SK-N-MC (cell line): Measurements from ENCODE around the gene HYAL2.

Source experiments
- EZH2 ChIP-seq: fragments of 200-600 bp; sonication (generic); IDR thresholded peaks from one replicate; pipeline ENCODE4 v1.6.1; 2017; ENCODE audit warnings: antibody characterized with exemption
- FOXP2 ChIP-seq: optimal IDR thresholded peaks from 2 replicates; pipeline ENCODE3; 2011; ENCODE audit warnings: mild to moderate bottlenecking, moderate library complexity; ENCODE audit not compliant: insufficient read depth; ENCODE audit errors: extremely low read length, control extremely low read depth
- POLR2AphosphoS5 ChIP-seq: IDR thresholded peaks from 2 replicates; pipeline ENCODE4 v1.6.1; 2012; ENCODE audit warnings: mild to moderate bottlenecking, low read depth, low read length, borderline replicate concordance

DNA sequence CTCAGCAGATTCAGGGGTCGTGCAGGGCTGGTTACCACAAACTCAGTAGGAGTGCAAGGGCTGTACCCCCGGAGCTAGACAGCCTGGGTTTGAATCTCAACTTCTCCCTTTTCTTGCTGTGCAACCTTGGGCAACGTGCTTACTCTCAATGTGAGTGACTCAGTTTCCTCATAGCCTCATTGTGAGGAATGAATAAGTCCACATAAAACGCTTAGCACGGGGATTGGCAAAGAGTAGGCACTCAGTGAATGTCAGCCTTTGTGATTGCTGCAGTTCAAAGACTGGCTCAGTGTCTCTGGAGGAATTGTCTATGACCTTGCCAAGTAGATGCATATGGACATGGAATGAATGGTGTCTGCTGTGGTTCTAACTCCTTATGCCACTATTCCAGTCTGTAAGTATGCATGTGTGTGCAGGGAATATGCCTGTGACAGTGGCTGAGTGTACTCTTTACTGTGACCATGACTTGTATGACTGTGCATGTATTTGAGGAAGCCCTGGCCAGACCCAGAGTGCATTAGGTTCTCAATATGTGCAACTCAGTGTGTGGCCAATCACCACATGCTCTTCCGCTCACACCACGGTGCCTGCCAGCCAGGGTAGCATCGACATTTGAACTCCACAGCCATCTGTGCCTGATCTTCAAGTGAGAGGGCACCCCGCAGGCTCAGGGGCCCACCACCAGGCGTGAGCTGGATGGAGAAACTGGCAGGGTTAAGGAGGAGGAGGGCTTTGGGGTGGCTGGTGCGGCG lies 22.4 kb downstream of the HYAL2 start:
- TF ChIP-seq POLR2AphosphoS5 (no peak), EZH2 (no peak), FOXP2 (no peak)
